Measurements from ENCODE around the gene SGMS1. TPM values are rescaled to one million over a fixed set of nuclear protein-coding genes. Genes with fewer than 3 reads are reported as not detected.

SGMS1 gene
- total RNA-seq, 1 donor from 2014 or later: 93.8 TPM

DNA sequence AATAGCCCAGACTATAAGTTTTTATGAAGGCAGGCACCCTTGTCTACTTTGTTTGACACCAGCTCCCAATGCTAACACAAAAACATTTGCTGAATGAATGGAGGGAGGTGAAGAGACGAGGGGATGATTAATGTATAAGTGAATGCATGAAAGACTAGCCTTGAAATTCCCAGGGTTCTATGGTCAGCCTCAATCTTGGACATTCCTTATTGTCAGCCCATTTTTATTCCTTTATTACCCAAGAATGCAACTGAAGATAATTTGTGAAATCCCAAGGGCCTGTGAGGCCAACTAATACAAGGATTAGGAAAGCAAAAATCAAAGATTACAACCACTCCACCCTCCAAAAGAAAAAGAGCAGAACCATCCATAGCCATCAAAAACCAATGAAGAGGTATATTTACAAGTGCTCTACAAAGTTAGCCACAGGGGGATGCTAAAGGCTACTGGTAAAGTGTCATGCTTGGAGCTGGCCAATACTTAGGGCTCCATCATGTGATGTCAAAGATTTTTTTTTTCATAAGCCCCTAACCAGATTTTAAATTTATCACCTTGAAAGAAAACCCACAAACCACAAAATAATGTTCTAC lies 332.4 kb downstream of the SGMS1 start:
- Histone ChIP-seq H3K4me3 (no peak overlapping the region), H3K36me3 (no peaks in the 10 kb centered on the region), H3K4me1 (no peaks in the 10 kb centered on the region), H3K27ac (no peak overlapping the region), H3K9me3 (no peaks in the 10 kb centered on the region), H3K27me3 (no peaks in the 10 kb centered on the region)
- intact Hi-C loops (cut with DNase I): no loop called here
- DNase-seq (ENCODE audit: extremely low spot score in 2 of 2): no peak
- no peak for TF ChIP-seq POLR2A (IDR thresholded peaks at IDR 0.05)
- TF ChIP-seq POLR2AphosphoS5 (IDR thresholded peaks at IDR 0.05; ENCODE audit: insufficient read depth in 1 of 2, low read depth in 1 of 2): no peak
- TF ChIP-seq, protein P1, sequence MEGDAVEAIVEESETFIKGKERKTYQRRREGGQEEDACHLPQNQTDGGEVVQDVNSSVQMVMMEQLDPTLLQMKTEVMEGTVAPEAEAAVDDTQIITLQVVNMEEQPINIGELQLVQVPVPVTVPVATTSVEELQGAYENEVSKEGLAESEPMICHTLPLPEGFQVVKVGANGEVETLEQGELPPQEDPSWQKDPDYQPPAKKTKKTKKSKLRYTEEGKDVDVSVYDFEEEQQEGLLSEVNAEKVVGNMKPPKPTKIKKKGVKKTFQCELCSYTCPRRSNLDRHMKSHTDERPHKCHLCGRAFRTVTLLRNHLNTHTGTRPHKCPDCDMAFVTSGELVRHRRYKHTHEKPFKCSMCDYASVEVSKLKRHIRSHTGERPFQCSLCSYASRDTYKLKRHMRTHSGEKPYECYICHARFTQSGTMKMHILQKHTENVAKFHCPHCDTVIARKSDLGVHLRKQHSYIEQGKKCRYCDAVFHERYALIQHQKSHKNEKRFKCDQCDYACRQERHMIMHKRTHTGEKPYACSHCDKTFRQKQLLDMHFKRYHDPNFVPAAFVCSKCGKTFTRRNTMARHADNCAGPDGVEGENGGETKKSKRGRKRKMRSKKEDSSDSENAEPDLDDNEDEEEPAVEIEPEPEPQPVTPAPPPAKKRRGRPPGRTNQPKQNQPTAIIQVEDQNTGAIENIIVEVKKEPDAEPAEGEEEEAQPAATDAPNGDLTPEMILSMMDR (IDR thresholded peaks at IDR 0.05): no peak

DNA sequence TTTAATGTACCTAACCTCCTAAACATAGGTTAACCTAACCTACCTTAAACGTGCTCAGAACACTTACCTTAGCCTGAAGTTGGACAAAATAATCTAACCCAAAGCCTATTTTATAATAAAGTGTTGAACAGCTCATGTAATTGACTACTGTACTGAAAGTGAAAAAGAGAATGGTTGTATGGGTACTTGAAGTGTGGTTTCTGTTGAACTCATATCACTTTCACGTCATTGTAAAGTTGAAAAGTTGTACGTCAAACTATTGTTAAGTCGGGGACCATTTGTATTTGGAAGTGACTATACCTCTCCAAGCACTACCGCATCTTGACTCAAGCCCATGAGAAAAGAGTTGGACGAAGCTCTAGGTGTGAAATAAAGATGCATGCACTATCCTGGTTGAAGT lies 334.6 kb downstream of the SGMS1 start:
- no peaks in the 10 kb centered on the region for H3K4me1 ChIP-seq
- no peak for DNase-seq (ENCODE audit: extremely low spot score in 2 of 2)

DNA sequence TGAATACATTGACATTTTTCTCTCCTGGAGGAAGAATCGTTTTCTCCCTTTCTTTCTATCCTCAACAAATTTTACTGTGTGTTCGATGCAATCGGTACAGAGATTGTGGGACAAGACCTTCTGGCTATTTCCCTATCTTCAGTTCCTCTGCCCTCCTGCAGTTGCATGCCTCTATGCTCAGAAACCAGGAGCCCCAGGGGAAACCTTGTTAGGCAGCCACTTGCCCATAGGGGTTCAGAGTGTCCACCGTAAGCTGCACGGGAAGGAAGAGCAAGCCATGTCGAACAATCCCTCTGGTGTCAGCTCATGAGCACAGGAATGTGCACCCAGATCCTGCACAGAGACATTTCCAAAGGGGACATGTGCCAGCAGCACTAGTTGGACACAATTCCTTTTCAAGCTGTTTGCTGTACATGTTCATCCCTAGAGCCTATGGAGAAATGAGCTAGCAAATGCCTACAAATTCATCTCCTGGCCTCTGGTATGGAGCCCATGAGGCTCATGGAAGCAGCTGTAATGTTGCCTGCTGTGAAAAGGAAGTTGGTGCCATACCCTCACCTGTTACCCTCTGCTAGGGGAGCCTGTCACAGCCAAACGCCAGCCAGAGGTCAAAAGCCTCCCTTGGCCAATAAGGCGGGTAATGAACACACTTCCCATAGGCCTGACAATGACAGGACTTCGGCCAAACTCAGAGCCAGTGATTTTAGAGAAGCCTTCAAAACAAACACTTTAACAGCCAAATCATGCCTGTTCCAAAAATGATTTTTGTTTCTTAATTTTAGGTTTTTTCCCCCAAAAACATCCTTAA lies 336.6 kb downstream of the SGMS1 start:
- H3K27ac ChIP-seq: no peak overlapping the region
- H3K4me3 ChIP-seq: no peak overlapping the region
- intact Hi-C loops (cut with DNase I): no loop called here
- no peak for DNase-seq (ENCODE audit: extremely low spot score in 2 of 2)
- TF ChIP-seq POLR2A (IDR thresholded peaks at IDR 0.05) (no peak), POLR2AphosphoS5 (IDR thresholded peaks at IDR 0.05; ENCODE audit: insufficient read depth in 1 of 2, low read depth in 1 of 2) (no peak)
- TF ChIP-seq, protein P1 (IDR thresholded peaks at IDR 0.05): no peak
- H3K36me3 ChIP-seq: no peaks in the 10 kb centered on the region
- H3K4me1 ChIP-seq: no peaks in the 10 kb centered on the region
- H3K9me3 ChIP-seq: no peaks in the 10 kb centered on the region
- no peaks in the 10 kb centered on the region for H3K27me3 ChIP-seq

More for the DNA sequence above, 334.6 kb downstream of the SGMS1 start:
- Histone ChIP-seq H3K4me3 (no peak overlapping the region), H3K27ac (no peak overlapping the region), H3K27me3 (no peaks in the 10 kb centered on the region), H3K36me3 (no peaks in the 10 kb centered on the region), H3K9me3 (no peaks in the 10 kb centered on the region)
- intact Hi-C loops (cut with DNase I): no loop called here
- TF ChIP-seq POLR2AphosphoS5 (IDR thresholded peaks at IDR 0.05; ENCODE audit: insufficient read depth in 1 of 2, low read depth in 1 of 2) (no peak), POLR2A (IDR thresholded peaks at IDR 0.05) (no peak)
- TF ChIP-seq, protein P1 (IDR thresholded peaks at IDR 0.05): no peak

DNA sequence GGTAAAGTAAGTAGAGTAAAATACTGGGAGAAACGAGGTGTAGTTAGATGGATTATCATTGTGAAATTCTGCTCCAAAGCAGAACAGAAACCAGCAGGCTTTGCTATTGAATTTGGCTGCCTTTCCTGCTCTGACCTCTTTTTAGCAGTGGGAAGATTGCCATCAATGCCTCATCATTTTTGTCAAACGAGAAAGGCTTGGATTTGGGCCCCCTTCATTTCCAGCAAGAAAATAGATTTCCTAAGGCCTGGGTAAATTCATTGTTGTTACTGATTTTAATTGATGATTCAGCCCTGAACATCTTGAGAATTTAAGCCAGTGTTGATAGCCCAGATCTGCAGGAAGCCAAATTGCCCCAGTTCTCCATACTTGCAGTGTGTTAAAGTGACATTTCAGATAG lies 337.2 kb downstream of the SGMS1 start:
- TF ChIP-seq POLR2AphosphoS5 (IDR thresholded peaks at IDR 0.05; ENCODE audit: insufficient read depth in 1 of 2, low read depth in 1 of 2) (no peak), POLR2A (IDR thresholded peaks at IDR 0.05) (no peak)
- TF ChIP-seq, protein P1 (IDR thresholded peaks at IDR 0.05): no peak
- H3K27me3 ChIP-seq: no peaks in the 10 kb centered on the region
- H3K4me1 ChIP-seq: no peaks in the 10 kb centered on the region
- H3K27ac ChIP-seq: no peak overlapping the region
- no peak overlapping the region for H3K4me3 ChIP-seq
- H3K36me3 ChIP-seq: no peaks in the 10 kb centered on the region
- intact Hi-C loops (cut with DNase I): no loop called here
- H3K9me3 ChIP-seq: no peaks in the 10 kb centered on the region
- no peak for DNase-seq (ENCODE audit: extremely low spot score in 2 of 2)

DNA sequence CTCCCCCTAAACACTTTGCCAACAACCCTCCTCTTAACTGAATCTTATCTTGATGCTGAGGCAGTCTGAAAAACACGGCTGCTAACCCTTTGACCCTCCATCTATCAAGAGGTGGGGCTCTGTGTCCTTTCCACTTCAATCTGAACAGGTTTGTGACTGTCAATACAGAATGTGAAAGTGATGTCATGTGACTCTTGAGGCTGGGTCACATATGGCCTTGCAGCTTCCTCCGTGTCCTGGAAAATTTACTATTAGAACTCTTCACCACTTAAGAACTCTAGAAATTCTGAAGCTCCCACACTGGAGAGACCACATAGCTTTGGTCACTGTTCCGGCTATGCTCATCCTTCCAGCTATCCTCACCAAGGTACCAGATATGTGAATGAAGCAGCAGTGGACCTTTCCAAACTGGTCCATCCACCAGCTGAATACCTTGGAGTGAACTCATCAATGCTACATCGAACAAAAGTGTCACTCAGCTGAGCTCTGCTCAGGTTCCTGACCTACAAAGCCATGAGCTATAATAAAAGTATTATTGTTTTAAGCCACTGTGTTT lies 341.7 kb downstream of the SGMS1 start:
- intact Hi-C loops (cut with DNase I): no loop called here

More for the DNA sequence above, 341.7 kb downstream of the SGMS1 start:
- DNase-seq (ENCODE audit: extremely low spot score in 2 of 2): no peak
- H3K27ac ChIP-seq: no peak overlapping the region
- H3K27me3 ChIP-seq: no peaks in the 10 kb centered on the region
- H3K4me3 ChIP-seq: no peak overlapping the region
- no peaks in the 10 kb centered on the region for H3K9me3 ChIP-seq
- no peaks in the 10 kb centered on the region for H3K36me3 ChIP-seq
- no peaks in the 10 kb centered on the region for H3K4me1 ChIP-seq
- TF ChIP-seq, protein P1 (IDR thresholded peaks at IDR 0.05): no peak
- TF ChIP-seq POLR2AphosphoS5 (IDR thresholded peaks at IDR 0.05; ENCODE audit: insufficient read depth in 1 of 2, low read depth in 1 of 2) (no peak), POLR2A (IDR thresholded peaks at IDR 0.05) (no peak)

Measured in vagina (tissue), 2 donors.